ENCODE results near the gene HIC1.
"Not testable (repeated sequence)": the region's sequence is repeated elsewhere in the genome, so short reads cannot be mapped to it uniquely, and the experiment has no call there.

The HIC1 gene, protein sequence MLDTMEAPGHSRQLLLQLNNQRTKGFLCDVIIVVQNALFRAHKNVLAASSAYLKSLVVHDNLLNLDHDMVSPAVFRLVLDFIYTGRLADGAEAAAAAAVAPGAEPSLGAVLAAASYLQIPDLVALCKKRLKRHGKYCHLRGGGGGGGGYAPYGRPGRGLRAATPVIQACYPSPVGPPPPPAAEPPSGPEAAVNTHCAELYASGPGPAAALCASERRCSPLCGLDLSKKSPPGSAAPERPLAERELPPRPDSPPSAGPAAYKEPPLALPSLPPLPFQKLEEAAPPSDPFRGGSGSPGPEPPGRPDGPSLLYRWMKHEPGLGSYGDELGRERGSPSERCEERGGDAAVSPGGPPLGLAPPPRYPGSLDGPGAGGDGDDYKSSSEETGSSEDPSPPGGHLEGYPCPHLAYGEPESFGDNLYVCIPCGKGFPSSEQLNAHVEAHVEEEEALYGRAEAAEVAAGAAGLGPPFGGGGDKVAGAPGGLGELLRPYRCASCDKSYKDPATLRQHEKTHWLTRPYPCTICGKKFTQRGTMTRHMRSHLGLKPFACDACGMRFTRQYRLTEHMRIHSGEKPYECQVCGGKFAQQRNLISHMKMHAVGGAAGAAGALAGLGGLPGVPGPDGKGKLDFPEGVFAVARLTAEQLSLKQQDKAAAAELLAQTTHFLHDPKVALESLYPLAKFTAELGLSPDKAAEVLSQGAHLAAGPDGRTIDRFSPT

GRCh38 chr17:2054512-2055291 is at the start of gene HIC1:
Gene HIC1, plus strand, starts transcription at chr17:2055103. Its CDS starts 1,588 bp downstream, at chr17:2056691.
- peak; percentile 87 for DNase-seq (ENCODE audit: low read depth)

DNA sequence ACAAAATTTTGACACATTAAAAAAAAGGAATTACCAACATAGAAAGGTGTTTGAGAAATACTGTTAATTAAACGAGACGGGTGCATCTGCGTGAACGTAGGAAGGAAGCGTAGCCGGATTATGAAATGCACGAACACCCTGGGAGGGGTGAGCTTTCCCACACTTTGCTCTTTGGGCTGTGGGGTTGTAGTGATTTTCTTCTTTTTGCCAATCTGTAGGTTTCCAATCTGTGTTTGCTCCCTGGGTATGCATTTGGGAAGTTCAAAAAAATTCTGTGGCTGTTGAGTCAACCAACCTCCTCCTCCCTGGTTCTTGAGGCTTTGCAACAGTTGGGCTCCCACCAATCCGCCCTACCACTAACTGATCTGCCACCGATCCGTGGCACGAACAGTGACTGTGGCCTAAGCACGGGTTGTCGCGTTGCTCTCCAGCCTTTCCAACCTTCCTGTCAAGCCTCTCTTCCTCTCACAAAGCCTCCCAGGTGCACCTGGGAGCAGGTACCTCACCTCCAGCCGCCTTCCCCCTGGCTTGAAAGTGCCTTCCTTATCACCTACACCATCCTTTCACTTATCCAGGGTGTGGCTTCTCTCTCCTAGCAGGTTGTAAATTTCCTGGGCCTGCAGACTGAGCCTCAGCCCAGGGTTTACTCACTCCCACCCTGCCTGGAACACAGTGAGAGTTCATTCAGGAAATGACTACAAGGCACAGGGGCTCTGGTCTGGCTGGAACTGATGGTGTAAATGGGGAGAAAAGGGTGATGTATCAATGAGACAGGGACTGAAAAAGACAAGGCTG is 46.4 kb upstream of the HIC1 start:
- no peak for DNase-seq (ENCODE audit: low read depth)

DNA sequence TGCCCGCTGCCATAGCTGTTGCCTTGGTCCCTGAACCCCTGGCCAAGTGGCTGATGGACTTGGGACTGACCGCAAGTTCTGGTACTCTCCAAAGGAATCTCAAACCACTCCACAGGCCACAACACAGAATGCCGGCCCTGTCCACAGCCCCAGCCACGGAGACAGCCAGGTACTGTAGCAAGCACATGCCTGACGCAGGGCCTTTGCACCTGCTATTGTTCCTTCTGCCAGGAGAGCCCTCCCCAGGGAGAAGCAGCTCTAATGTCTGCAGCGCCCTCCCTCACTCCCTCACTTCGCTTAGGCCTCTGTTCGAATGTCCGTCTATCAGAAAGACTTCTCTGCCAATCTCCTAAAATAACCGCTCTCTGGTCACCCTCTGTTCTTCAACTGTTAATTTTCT is 45.2 kb upstream of the HIC1 start:
- DNase-seq (ENCODE audit: low read depth), result no peak

- DNase-seq (ENCODE audit: low read depth), result peak; percentile 52
These were observed 43.2 kb upstream of the HIC1 start for GRCh38 chr17:2011411-2012371.

GRCh38 chr17:2012499-2012898 is 42.4 kb upstream of the HIC1 start:
- DNase-seq (ENCODE audit: low read depth), result no peak

DNA sequence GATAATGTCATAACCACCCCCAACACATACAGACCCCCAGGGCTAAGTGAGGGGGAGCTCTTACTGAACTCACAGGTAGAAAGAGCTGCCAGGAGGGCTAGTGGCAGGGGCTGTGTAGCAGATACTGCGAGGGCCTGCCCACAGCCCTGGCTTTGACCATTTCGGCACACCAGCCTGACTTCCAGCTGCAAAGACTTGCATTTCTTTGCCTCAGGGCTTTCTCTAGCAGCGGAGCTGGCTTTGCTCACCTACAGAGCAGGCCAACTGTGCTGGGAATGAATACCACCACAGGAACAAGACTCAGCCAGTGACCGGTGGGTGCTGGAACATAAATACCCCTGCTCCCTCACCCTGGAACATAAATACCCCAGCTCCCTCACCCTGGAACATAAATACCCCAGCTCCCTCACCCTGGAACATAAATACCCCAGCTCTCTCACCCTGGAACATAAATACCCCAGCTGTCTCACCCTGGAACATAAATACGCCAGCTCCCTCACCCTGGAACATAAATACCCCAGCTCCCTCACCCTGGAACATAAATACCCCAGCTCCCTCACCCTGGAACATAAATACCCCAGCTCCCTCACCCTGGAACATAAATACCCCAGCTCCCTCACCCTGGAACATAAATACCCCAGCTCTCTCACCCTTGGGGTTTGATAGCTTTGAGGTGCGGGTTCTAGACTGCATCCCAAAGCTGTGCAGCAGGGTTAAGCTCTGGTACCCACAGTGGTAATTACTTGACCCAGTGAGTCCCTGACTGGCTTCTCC is 41.5 kb upstream of the HIC1 start:
- DNase-seq (ENCODE audit: low read depth), result not testable (repeated sequence)

GRCh38 chr17:2013994-2014317 is 40.9 kb upstream of the HIC1 start:
- no peak for DNase-seq (ENCODE audit: low read depth)

GRCh38 chr17:2015314-2015713 is 39.6 kb upstream of the HIC1 start:
- DNase-seq (ENCODE audit: low read depth), result no peak

DNA sequence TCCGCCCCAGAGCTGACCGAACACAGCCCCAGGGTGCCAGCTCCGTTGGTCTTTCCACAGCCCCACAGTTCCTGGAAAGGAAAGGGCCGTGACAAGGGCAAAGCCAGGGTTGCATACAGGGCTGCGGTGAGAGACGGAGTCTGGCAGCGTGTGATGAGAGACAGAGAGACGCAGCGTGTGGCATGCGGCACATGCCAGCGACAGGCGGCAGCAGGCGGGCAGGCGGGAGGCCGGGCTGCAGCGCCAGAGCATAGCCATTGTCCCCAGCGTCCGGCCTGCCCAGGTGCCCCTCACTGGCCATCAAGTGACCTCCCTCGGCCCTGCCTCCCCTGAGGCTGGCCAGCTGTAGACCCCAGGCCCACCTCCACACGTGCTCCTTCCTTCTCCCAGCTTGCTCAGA is 38.4 kb upstream of the HIC1 start:
- no peak for DNase-seq (ENCODE audit: low read depth)

DNA sequence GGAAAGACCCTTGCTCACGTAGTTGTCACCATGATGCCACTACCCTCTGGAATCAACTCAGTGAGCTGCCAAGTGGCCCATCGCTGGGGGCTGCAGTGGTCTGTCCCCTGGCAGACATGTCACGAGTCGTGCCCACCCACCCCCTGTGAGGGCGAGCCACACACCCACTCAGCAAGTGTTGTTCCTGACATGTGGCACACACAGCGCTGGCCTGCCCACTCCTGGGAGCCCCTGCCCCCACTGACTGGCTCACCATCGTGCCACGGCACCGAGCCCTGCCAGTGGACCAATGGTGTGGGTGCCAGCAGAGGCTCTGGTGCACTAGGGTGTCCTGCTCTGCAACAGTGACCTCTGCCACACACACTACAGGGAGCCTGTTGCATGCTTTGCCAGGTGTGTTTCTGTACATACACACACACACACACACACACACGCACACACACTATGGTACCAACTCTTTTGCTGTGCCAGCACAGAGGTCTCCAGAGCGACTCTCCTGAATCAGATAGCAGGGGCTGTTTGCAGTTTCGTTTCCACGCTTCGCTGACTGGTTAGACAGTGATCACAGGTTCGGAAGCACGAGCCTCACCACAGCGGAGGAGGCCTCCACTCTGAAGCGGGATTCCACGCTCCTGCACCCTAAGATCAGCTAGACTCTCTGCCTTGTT is 37.5 kb upstream of the HIC1 start:
- no peak for DNase-seq (ENCODE audit: low read depth)

DNA sequence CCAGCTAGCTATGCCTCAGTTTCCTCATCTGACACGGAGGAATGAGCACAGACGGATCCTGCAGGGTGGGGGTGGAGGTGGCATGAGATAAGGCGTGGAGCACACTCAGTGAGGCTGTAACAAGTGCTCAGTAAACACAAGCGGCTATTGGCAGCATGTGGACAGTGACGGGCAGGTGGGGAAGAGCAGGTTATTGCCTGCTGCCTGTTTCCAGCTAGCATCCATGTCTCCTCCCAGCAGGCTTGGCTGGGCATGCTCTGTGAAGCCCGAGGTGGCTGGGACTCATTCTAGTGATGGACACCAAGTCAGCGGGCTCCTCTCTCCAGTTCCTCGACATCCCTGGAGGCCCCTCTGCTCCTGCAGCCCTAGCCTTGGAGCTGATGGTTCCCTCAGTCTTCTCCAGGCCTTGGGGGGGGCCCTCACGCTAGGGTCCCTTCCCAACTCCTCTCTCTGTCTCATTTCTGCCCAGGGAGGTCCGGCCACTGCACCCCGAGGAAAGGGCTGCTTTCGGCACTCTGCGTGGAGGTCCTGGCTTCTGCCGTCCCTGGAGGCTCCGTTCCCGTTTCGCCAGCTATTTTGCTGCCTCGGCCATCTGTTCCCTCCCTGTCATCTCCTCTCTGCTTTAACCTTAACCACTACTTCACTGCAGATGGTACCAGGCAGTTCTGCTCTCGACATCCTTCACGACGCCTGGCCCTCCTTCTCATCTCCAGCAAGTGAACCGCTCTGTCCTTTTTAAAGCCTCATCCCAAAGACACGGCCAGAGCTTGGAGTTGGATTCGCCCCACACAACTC is 36.0 kb upstream of the HIC1 start:
- DNase-seq (ENCODE audit: low read depth), result no peak

DNA sequence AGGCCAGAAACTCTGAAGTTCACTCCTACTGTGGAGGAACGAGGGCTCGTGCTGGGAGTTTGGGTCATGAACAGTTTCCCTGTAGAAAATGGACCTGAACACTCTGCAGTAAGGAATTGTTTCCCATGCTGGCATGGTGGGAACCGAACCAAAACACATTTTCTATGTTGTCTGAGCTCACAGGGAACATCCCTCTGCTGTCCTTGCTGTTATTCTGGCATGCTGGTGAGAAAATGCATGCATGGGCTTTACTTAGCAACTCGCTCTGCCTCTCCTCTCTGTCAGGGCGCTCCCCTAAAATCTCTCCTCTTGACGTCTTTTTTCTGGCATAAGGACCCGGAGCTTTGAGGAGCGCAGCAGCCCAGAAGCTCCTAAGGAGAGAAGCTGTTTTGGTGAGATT is 35.2 kb upstream of the HIC1 start:
- no peak for DNase-seq (ENCODE audit: low read depth)

DNA sequence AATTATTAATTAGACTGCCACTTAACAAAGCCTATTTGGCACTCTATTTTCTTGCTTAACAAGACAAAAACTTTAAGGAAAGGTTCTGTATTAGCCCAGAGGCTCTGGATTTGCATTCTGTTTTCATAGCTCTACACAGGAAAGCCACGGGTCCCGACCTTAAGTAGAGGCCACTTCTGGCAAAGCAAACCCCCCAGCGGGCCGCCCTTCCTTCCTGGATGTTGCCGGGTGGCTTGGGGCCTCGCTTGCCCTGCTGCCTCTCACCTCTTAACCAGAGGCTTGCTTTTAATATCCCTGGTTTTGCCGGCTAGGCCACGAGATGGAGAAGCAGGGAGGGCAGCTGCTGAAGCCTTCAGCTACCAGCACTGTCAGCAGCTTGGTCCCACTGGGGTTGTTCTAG is 34.2 kb upstream of the HIC1 start:
- DNase-seq (ENCODE audit: low read depth), result no peak

- DNase-seq (ENCODE audit: low read depth), result no peak
These were observed 32.2 kb upstream of the HIC1 start for GRCh38 chr17:2022647-2023240.

GRCh38 chr17:2023256-2023655 is 31.6 kb upstream of the HIC1 start:
- DNase-seq (ENCODE audit: low read depth), result no peak

DNA sequence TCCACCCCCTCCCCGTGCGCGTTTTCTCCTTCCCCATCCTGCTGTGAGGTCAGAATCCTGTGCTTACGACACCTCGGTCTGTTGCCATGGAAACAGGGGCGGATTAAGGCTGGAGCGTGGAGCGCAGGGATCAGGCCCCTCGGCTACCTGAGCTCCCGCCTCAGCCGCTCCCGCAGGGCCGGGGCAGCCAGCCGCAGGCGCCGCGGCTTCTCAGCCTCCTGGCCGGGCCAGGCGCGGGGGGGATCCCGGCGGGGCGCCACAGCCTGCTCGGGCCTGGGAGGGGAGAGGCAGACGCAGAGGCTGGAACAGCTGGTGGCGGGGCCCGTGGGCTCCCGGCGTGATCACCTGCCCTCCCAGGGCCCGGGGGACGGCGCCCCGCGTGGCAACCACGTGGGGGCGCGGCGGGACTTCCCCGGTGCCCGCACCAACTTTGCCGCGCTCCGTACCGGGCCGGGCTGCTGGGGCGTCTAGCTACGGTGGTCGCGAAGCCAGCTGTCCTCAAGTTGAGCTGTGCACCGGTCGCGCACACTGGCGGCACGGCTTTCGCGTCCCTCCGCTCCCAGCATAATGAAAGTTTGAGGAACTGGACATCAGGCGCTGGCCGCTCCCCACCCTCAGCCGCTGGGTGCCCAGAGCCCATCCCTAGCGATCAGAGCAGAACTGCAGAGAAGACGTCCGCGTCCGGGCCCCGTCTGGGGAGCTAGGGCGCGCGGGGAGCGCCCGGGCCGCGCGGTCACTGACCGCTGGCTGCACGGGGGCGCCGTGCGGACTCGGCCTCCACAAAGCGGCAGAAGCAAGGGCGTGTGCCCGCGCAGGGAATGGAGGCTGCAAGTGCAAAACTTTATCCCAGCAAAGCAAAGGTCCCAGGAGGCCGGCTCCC is 31.0 kb upstream of the HIC1 start:
- peak; percentile 47 for DNase-seq (ENCODE audit: low read depth)

GRCh38 chr17:2024572-2025219 is 30.2 kb upstream of the HIC1 start:
- no peak for DNase-seq (ENCODE audit: low read depth)
